OCI-LY7 (cell line): ENCODE data around the gene SNX10. TPM values are rescaled to one million over a fixed set of nuclear protein-coding genes. Genes with fewer than 3 reads are reported as not detected.
A peak's percentile ranks its signal among the peaks of the same experiment; 100 is the strongest.

ENCODE experiments used
- BruUV-seq: library from RNA; stranded (reverse); fragments of 400-500 nt; replicated peaks from 2 replicates; lab custom pipeline; 2021; lab: Mats Ljungman, UMichigan
- CTCF ChIA-PET: fragments of 300-600 bp; sonication (Branson Sonifier 250); formaldehyde crosslinking; loops from one replicate; lab custom pipeline; 2022; ENCODE audit warnings: antibody characterized with exemption; ENCODE audit not compliant: unreplicated experiment; lab: Charles Lee
- POLR2A ChIA-PET: fragments of 300-600 bp; sonication (Branson Sonifier 250); formaldehyde crosslinking; loops from one replicate; lab custom pipeline; 2022; ENCODE audit warnings: antibody characterized with exemption; lab: Charles Lee
- DNase-seq: peaks from one replicate; pipeline ENCODE4 v3.0.0-alpha.2; 2015; ENCODE audit warnings: low spot score
- H2AFZ ChIP-seq: fragments of 200-600 bp; sonication (generic), shearing (Covaris generic); 2 replicates; pipeline ENCODE4 v1.6.1; 2014; ENCODE audit warnings: mild to moderate bottlenecking, antibody characterized with exemption, low read length, moderate library complexity
- H3K27ac ChIP-seq: fragments of 200-600 bp; sonication (generic); 2 replicates; pipeline ENCODE4 v1.5.1; 2014; ENCODE audit warnings: mixed run types, low read depth, mild to moderate bottlenecking, moderate library complexity, low read length, inconsistent platforms; ENCODE audit not compliant: poor library complexity, severe bottlenecking
- H3K36me3 ChIP-seq: fragments of 200-600 bp; sonication (generic); 2 replicates; pipeline ENCODE4 v1.6.1; 2014; ENCODE audit warnings: mild to moderate bottlenecking, antibody characterized with exemption, low read length, moderate library complexity, mixed read lengths; ENCODE audit not compliant: insufficient read depth
- H3K4me1 ChIP-seq: fragments of 200-600 bp; sonication (generic); 2 replicates; pipeline ENCODE4 v1.5.1; 2014; ENCODE audit warnings: mild to moderate bottlenecking, low read length; ENCODE audit not compliant: insufficient read depth, poor library complexity, severe bottlenecking
- H3K4me2 ChIP-seq: fragments of 200-600 bp; sonication (generic); 2 replicates; pipeline ENCODE4 v1.6.1; 2014; ENCODE audit warnings: mild to moderate bottlenecking, low read length
- H3K4me3 ChIP-seq: fragments of 200-600 bp; sonication (generic); 2 replicates; pipeline ENCODE4 v1.5.1; 2014; ENCODE audit warnings: mild to moderate bottlenecking, low read depth, low read length; ENCODE audit not compliant: poor library complexity, severe bottlenecking
- H3K79me2 ChIP-seq: fragments of 200-600 bp; sonication (generic); 2 replicates; pipeline ENCODE4 v1.6.1; 2016; ENCODE audit warnings: low read depth, mild to moderate bottlenecking, low read length, moderate library complexity, mixed read lengths; ENCODE audit not compliant: insufficient read depth
- H3K9me2 ChIP-seq: fragments of 200-600 bp; sonication (generic); 2 replicates; pipeline ENCODE4 v1.6.1; 2016; ENCODE audit warnings: mild to moderate bottlenecking, low read length, mixed read lengths; ENCODE audit not compliant: insufficient read depth
- H3K9me3 ChIP-seq: fragments of 200-600 bp; sonication (generic); 2 replicates; pipeline ENCODE4 v1.6.1; 2014; ENCODE audit warnings: mild to moderate bottlenecking, mixed run types, low read length, mixed read lengths
- H4K20me1 ChIP-seq: fragments of 200-600 bp; sonication (generic); 2 replicates; pipeline ENCODE4 v1.6.1; 2014; ENCODE audit warnings: mild to moderate bottlenecking, antibody characterized with exemption, low read length, moderate library complexity, mixed read lengths; ENCODE audit not compliant: insufficient read depth
- EZH2phosphoT487 ChIP-seq: fragments of 200-600 bp; sonication (generic); IDR thresholded peaks from 2 replicates; pipeline ENCODE4 v1.6.1; 2018; ENCODE audit warnings: low read depth, borderline replicate concordance, mild to moderate bottlenecking, mixed run types, antibody characterized with exemption, low read length, moderate library complexity, mixed read lengths
- intact Hi-C: fragments of 100-400 bp; cut with micrococcal nuclease; formaldehyde crosslinking; loops from one replicate; pipeline ENCODE4 v1.10.0; 2022; ENCODE audit not compliant: unreplicated experiment
- total RNA-seq, 2 experiments: library from RNA; depleted of rRNA in 1 of 2; stranded (reverse); fragments of >200 nt in 1 of 2; shearing (Covaris generic) in 1 of 2; gene quantifications; 2 replicates each; pipeline ENCODE4 v1.2.3, GENCODE V29; 2014 to 2022
- TF ChIP-seq, protein P1 (sequence below): fragments of 200-600 bp; sonication (generic); conservative IDR thresholded peaks from 2 replicates; pipeline ENCODE4 v1.5.1; 2014; ENCODE audit warnings: mild to moderate bottlenecking, antibody characterized with exemption, low read length, moderate library complexity, mixed read lengths

The SNX10 gene
- total RNA-seq, 2 experiments from 2014 or later: 14.3 to 32.9 TPM

GRCh38 chr7:26403640-26404039 lies 112.0 kb downstream of the SNX10 start:
- TF ChIP-seq EZH2phosphoT487: no peak
- TF ChIP-seq, protein P1, sequence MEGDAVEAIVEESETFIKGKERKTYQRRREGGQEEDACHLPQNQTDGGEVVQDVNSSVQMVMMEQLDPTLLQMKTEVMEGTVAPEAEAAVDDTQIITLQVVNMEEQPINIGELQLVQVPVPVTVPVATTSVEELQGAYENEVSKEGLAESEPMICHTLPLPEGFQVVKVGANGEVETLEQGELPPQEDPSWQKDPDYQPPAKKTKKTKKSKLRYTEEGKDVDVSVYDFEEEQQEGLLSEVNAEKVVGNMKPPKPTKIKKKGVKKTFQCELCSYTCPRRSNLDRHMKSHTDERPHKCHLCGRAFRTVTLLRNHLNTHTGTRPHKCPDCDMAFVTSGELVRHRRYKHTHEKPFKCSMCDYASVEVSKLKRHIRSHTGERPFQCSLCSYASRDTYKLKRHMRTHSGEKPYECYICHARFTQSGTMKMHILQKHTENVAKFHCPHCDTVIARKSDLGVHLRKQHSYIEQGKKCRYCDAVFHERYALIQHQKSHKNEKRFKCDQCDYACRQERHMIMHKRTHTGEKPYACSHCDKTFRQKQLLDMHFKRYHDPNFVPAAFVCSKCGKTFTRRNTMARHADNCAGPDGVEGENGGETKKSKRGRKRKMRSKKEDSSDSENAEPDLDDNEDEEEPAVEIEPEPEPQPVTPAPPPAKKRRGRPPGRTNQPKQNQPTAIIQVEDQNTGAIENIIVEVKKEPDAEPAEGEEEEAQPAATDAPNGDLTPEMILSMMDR: no peak
- H3K36me3 ChIP-seq: no peaks in the 10 kb centered on the region
- H3K4me2 ChIP-seq: 0 out of 2 replicates have a peak overlapping the region, but pooled peaks have one; percentile 9
- no peaks in the 10 kb centered on the region for H3K79me2 ChIP-seq
- H3K9me2 ChIP-seq: no peaks in the 10 kb centered on the region
- no peak overlapping the region for H2AFZ ChIP-seq
- ChIA-PET CTCF (no interaction called here), POLR2A (interaction anchor here (0.6 to 0.8 kb wide), 2 partner anchors 10 to 395 kb away, joined by 3 to 4 read pairs; no protein-coding TSS in a partner anchor)
- H3K4me3 ChIP-seq: no peak overlapping the region
- no peaks in the 10 kb centered on the region for H3K9me3 ChIP-seq
- intact Hi-C loops: no loop called here
- no peak overlapping the region for H3K27ac ChIP-seq
- H4K20me1 ChIP-seq: no peaks in the 10 kb centered on the region
- no peak for DNase-seq
- peaks cover 24% of the 10 kb centered on the region for H3K4me1 ChIP-seq
- no TSS peak for BruUV-seq

DNA sequence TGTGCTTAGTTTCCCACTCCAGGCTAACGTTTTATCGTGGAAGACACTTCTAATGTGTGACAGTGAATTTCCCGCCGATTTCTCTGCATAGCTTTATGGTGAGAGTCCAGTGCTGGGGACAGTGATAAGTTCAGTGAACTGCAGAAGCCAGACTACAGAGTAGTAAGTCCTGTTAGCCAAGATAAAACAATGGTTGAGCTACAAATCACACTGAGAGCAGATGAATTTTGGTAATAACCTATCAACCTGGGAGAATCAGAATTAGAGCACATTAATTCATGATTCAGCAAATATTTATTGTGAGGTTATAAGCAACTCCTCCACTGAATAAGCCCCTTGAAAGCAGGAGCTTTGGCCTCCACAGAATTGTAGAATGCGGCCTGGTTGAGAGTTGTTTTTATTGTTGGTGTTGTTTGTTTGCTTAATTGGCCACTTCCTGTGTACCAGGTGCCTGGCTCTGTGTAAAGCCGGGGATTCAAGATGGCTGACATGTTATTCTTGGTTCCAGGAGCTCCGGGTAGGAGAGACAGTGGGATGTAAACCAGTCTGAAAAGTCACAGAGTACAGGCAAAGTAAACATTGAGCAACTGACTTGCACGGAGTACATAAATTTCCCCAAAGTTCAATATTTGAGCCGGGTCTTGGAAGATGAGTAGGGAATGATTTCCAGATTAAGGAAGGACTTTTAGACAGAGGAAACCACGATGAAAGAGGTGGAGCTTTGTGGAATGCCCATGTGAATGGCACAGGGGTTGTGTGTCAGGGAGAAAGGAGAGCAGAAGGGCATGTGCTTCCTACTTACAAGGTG lies 112.7 kb downstream of the SNX10 start:
- CTCF ChIA-PET: no interaction called here

More for the DNA sequence above, 112.7 kb downstream of the SNX10 start:
- no peak overlapping the region for H2AFZ ChIP-seq
- H3K36me3 ChIP-seq: no peaks in the 10 kb centered on the region
- intact Hi-C loops: no loop called here
- DNase-seq: no peak
- H3K4me2 ChIP-seq: no peak overlapping the region
- no TSS peak for BruUV-seq
- no peaks in the 10 kb centered on the region for H3K9me2 ChIP-seq
- POLR2A ChIA-PET: interaction anchor here (0.7 to 0.8 kb wide), 2 partner anchors 9 to 11 kb away, joined by 3 read pairs; no protein-coding TSS in a partner anchor
- H4K20me1 ChIP-seq: no peaks in the 10 kb centered on the region
- H3K27ac ChIP-seq: no peak overlapping the region
- H3K9me3 ChIP-seq: no peaks in the 10 kb centered on the region
- no peak overlapping the region for H3K4me3 ChIP-seq
- H3K79me2 ChIP-seq: no peaks in the 10 kb centered on the region
- no peak for TF ChIP-seq EZH2phosphoT487
- TF ChIP-seq, protein P1: no peak
- H3K4me1 ChIP-seq: peaks cover 21% of the 10 kb centered on the region
